Natural killer cell (primary cell): ENCODE measurements around the gene CHRNE. TPM values are rescaled to one million over a fixed set of nuclear protein-coding genes. Genes with fewer than 3 reads are reported as not detected.

ENCODE experiments used
- ATAC-seq, 3 donors: fragments of 150-1000 bp in 2 of 3; fragments of 200-7000 bp in 1 of 3; cut with Tn5 transposase; 1 replicate in 1 of 3; 2 replicates in 2 of 3; pipeline ENCODE4 v1.10.0; 2021; ENCODE audit warnings: mild to moderate bottlenecking in 2 of 3, moderate library complexity in 2 of 3
- DNase-seq, 2 donors: peaks; one replicate each; pipeline versions ENCODE4 v3.0.0 to v3.0.0-alpha.2; 2013 to 2021; ENCODE audit warnings: mixed read lengths in 1 of 2
- H3K27ac ChIP-seq: one replicate; pipeline ENCODE4 v1.5.1; 2013; ENCODE audit warnings: mild to moderate bottlenecking, low read length
- H3K27me3 ChIP-seq: one replicate; pipeline ENCODE4 v1.6.1; 2013; ENCODE audit warnings: low read length; ENCODE audit not compliant: control insufficient read depth, insufficient read depth
- H3K36me3 ChIP-seq: one replicate; pipeline ENCODE4 v1.6.1; 2013; ENCODE audit warnings: low read length; ENCODE audit not compliant: control insufficient read depth, insufficient read depth
- H3K4me1 ChIP-seq: one replicate; pipeline ENCODE4 v1.6.1; 2013; ENCODE audit warnings: low read length; ENCODE audit not compliant: control insufficient read depth, insufficient read depth
- H3K4me3 ChIP-seq: one replicate; pipeline ENCODE4 v1.5.1; 2013; ENCODE audit warnings: low read length
- H3K9me3 ChIP-seq: one replicate; pipeline ENCODE4 v1.6.1; 2013; ENCODE audit warnings: low read length; ENCODE audit not compliant: control insufficient read depth, insufficient read depth
- H3K27ac Mint-ChIP-seq, 2 donors: one replicate each; pipeline ENCODE4 v1.8.0; 2022; ENCODE audit warnings: mild to moderate bottlenecking in 2 of 2, mixed read lengths in 2 of 2, moderate library complexity in 1 of 2
- H3K27me3 Mint-ChIP-seq, 2 donors: one replicate each; pipeline ENCODE4 v1.8.0; 2022; ENCODE audit warnings: low read depth in 2 of 2, mixed read lengths in 2 of 2
- H3K36me3 Mint-ChIP-seq: one replicate; pipeline ENCODE4 v1.8.0; 2022; ENCODE audit warnings: mixed read lengths
- H3K4me1 Mint-ChIP-seq, 2 donors: one replicate each; pipeline ENCODE4 v1.8.0; 2022; ENCODE audit warnings: mixed read lengths in 2 of 2
- H3K4me3 Mint-ChIP-seq: one replicate; pipeline ENCODE4 v1.8.0; 2022; ENCODE audit warnings: mild to moderate bottlenecking, moderate library complexity, mixed read lengths
- H3K9me3 Mint-ChIP-seq, 2 donors: one replicate each; pipeline ENCODE4 v1.8.0; 2022; ENCODE audit warnings: mixed read lengths in 2 of 2
- WGBS: methylation state at CpG from one replicate; pipeline ENCODE4 v1.1.7; 2013; ENCODE audit warnings: missing lambda C conversion rate; ENCODE audit not compliant: insufficient coverage; 5-methylcytosine and 5-hydroxymethylcytosine counted together
- intact Hi-C: fragments of 100-400 bp; cut with micrococcal nuclease; formaldehyde crosslinking; loops from one replicate; pipeline ENCODE4 v1.14.2; 2022
- total RNA-seq, 4 donors: library from RNA; stranded (reverse); fragments of 120-200 nt in 1 of 4; gene quantifications; one replicate each; pipeline versions ENCODE4 v1.2.3 to v1.2.4, GENCODE V29; 2013 to 2022
- TF ChIP-seq, protein P1 (sequence below): fragments of 200-600 bp; IDR thresholded peaks from one replicate; pipeline ENCODE4 v1.8.0; 2022; ENCODE audit warnings: antibody characterized with exemption

Gene CHRNE
- total RNA-seq, 3 donors from 2014 or later (not counting 1 experiment from before 2014, with no cell fraction given), result 11.8 to 17.9 (median 11.8) TPM

GRCh38 chr17:4853208-4853671, 49.7 kb downstream of the CHRNE start:
- ATAC-seq (peak in 2 of 3 donors; percentile 32 to 42), DNase-seq (peak; percentile 20 to 64)
- Histone ChIP-seq H3K4me3 (no peak overlapping the region), H3K9me3 (peaks cover 11% of the 10 kb centered on the region), H3K4me1 (peaks cover 19% of the 10 kb centered on the region), H3K36me3 (no peaks in the 10 kb centered on the region), H3K27me3 (no peaks in the 10 kb centered on the region), H3K27ac (no peak overlapping the region)
- WGBS, result 34% methylated on average over 2 of the region's 2 CpGs
- TF ChIP-seq, protein P1, sequence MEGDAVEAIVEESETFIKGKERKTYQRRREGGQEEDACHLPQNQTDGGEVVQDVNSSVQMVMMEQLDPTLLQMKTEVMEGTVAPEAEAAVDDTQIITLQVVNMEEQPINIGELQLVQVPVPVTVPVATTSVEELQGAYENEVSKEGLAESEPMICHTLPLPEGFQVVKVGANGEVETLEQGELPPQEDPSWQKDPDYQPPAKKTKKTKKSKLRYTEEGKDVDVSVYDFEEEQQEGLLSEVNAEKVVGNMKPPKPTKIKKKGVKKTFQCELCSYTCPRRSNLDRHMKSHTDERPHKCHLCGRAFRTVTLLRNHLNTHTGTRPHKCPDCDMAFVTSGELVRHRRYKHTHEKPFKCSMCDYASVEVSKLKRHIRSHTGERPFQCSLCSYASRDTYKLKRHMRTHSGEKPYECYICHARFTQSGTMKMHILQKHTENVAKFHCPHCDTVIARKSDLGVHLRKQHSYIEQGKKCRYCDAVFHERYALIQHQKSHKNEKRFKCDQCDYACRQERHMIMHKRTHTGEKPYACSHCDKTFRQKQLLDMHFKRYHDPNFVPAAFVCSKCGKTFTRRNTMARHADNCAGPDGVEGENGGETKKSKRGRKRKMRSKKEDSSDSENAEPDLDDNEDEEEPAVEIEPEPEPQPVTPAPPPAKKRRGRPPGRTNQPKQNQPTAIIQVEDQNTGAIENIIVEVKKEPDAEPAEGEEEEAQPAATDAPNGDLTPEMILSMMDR, result no peak
- H3K4me3 Mint-ChIP-seq, result peak overlapping the region; percentile 74
- peaks cover 41 to 58% of the 10 kb centered on the region in 2 donors for H3K4me1 Mint-ChIP-seq
- H3K27me3 Mint-ChIP-seq, result peaks cover 0 to 2% of the 10 kb centered on the region in 2 donors
- H3K9me3 Mint-ChIP-seq, result peaks cover 5% of the 10 kb centered on the region in 2 donors
- peak overlapping the region; percentile 69 to 80 for H3K27ac Mint-ChIP-seq
- intact Hi-C loops, result loop anchor here (5.0 kb wide), 1 partner anchor 329 kb away; no protein-coding TSS in a partner anchor
- no peaks in the 10 kb centered on the region for H3K36me3 Mint-ChIP-seq

GRCh38 chr17:4852567-4853207, 50.2 kb downstream of the CHRNE start:
- peak; percentile 21 to 78 for DNase-seq
- H3K27ac ChIP-seq, result no peak overlapping the region
- H3K4me3 Mint-ChIP-seq, result peak overlapping the region; percentile 56
- H3K27me3 Mint-ChIP-seq, result peaks cover 0 to 2% of the 10 kb centered on the region in 2 donors
- H3K27me3 ChIP-seq, result no peaks in the 10 kb centered on the region
- intact Hi-C loops, result loop anchor here (5.0 kb wide), 1 partner anchor 330 kb away; no protein-coding TSS in a partner anchor
- no peaks in the 10 kb centered on the region for H3K36me3 Mint-ChIP-seq
- peaks cover 5% of the 10 kb centered on the region in 2 donors for H3K9me3 Mint-ChIP-seq
- peaks cover 41 to 55% of the 10 kb centered on the region in 2 donors for H3K4me1 Mint-ChIP-seq
- H3K9me3 ChIP-seq, result peaks cover 11% of the 10 kb centered on the region
- ATAC-seq, result peak in 2 of 3 donors; percentile 61 to 75
- H3K27ac Mint-ChIP-seq, result peak overlapping the region; percentile 82 to 83
- H3K36me3 ChIP-seq, result no peaks in the 10 kb centered on the region
- TF ChIP-seq, protein P1, result no peak
- H3K4me3 ChIP-seq, result no peak overlapping the region
- H3K4me1 ChIP-seq, result peaks cover 19% of the 10 kb centered on the region

DNA sequence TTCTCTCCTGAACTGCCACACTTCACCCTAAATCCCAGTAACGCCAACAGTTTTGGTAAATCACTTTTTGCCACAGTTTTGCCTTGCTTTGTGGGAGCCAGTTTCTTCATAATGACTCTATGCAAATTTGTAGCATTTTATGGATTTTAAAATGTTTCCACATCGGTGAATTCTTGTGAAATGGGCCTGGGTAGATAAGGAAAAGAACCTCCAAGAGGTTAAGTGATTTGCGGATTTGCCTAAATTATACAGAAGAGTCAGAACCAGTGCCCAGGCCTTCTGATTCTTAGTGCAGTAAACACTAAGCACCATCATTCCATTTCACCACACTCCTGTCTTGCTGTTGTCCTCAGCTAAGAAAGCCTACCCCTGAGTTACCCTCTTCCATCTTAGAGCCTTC, 51.8 kb downstream of the CHRNE start:
- Mint-ChIP-seq H3K36me3 (no peaks in the 10 kb centered on the region), H3K27me3 (peaks cover 0 to 2% of the 10 kb centered on the region in 2 donors), H3K4me3 (no peak overlapping the region), H3K27ac (no peak overlapping the region), H3K9me3 (peaks cover 5% of the 10 kb centered on the region in 2 donors), H3K4me1 (peaks cover 35 to 43% of the 10 kb centered on the region in 2 donors)
- H3K27ac ChIP-seq, result no peak overlapping the region
- ATAC-seq (no peak), DNase-seq (no peak)
- intact Hi-C loops, result loop anchor here (5.0 kb wide), 1 partner anchor 331 kb away; no protein-coding TSS in a partner anchor
- 100% methylated on average over 3 of the region's 3 CpGs for WGBS
- H3K36me3 ChIP-seq, result no peaks in the 10 kb centered on the region
- H3K4me1 ChIP-seq, result peaks cover 19% of the 10 kb centered on the region
- TF ChIP-seq, protein P1, result no peak
- no peak overlapping the region for H3K4me3 ChIP-seq
- no peaks in the 10 kb centered on the region for H3K27me3 ChIP-seq
- peaks cover 11% of the 10 kb centered on the region for H3K9me3 ChIP-seq
